Stimulated activated CD8-positive, alpha-beta memory T cell treated with anti-CD3 and anti-CD28 coated beads, Interleukin-4, amount 100 ng/mL, for 24 hours (primary cell): ENCODE results near the gene PXT1.
"Not testable (repeated sequence)": the region's sequence is repeated elsewhere in the genome, so short reads cannot be mapped to it uniquely, and the experiment has no call there.

ENCODE experiments used
- DNase-seq: peaks from one replicate; pipeline ENCODE4 v3.0.0-alpha.2; 2020; ENCODE audit warnings: low read depth

The PXT1 gene

DNA sequence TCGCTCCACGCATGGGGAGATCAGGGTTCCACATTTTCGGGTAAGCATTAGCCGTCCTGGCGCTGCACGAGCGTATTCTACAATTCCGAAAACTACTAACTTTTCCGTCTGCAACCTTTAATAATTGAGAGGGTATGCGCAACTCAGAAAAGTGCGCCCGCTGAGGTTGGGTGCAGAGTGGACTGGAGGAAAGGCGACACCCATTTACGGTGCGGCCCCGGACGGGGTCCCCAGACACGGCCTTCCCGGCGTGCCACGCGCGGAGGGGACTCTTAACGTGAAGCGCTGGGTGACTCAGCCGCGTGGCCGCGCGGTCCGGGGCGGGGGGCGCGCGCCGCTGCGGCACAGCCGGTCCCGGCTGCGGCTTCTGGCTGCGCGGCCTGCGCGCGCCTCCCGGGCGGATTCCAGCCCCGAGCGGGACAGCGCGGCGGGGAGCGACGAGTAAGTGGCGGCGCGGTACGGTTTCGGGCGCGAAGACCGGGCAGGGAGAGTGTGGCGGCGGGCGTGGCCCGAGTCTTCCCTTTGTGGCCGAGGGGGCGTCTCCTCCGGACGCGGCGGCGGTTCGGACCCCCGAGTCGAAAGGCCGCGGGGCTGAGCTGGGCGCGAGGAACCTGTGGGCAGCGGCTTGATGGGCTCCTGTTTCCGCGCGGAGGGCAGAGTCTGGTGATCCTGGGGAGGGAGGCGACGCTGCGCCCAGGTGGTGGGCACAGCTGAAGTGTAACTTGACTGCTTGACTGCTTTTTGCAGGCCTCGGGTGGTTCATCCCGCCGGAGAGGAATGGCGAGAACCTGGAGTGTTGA lies at the start of gene PXT1, which contains the start of gene KCTD20:
PXT1 (minus strand) TSS at position 184 of the 800 bp plus-strand sequence. CDS start 16,772 bp downstream, outside the sequence.
KCTD20 (plus strand) TSS at position 330 of the 800 bp plus-strand sequence. CDS start 27,098 bp downstream, outside the sequence.
- DNase-seq: peak; percentile 80

- no peak for DNase-seq
Measured at GRCh38 chr6:36492092-36492491, 49.4 kb upstream of the PXT1 start.

DNA sequence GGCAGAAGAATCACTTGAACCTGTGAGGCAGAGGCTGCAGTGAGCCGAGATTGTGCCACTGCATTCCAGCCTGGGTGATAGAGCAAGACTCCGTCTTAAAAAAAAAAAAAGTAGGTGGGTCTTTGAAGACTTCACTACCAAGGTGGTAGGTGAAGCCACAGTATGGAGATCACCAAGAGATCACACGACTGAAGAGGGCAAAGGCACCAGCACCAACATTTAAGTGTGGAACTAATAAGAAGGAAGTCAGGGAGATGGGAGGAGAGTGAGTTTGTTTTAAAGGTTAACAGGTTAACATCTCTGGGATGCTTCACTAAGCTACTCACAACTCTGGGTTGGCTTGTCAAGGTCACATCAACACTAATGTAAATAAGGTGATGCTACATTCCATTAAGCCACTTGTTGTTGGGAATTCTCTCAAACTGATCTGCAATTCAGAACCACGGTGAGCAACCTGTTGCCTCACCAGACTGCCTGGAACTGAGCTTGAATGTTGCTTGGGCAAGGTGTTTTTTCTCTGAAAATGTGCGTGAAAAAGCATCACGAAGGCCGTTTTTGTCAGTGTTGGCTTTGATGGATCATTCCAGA lies 48.8 kb upstream of the PXT1 start:
- DNase-seq: no peak

DNA sequence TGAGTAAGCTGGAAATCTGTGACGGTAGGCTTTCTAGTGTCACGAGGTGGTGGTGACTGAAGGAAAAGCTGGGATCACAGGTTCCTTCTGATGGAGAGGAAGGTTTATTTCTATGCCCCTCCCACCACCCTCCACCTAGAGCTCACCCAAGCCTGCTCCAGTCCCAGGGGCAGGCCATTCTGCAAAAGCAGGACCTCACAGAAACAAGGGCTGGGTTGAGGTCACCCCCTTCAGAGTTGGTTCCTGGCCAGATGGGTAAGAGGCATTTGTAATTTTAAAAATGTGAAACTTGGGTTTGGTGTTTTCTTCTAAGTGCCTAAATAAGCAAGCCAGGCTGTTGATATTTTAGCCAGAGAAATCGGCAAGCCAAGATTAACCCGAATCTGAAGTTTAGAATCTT lies 46.8 kb upstream of the PXT1 start:
- DNase-seq: no peak

- no peak for DNase-seq
Measured at GRCh38 chr6:36488221-36488620, 45.6 kb upstream of the PXT1 start.

DNA sequence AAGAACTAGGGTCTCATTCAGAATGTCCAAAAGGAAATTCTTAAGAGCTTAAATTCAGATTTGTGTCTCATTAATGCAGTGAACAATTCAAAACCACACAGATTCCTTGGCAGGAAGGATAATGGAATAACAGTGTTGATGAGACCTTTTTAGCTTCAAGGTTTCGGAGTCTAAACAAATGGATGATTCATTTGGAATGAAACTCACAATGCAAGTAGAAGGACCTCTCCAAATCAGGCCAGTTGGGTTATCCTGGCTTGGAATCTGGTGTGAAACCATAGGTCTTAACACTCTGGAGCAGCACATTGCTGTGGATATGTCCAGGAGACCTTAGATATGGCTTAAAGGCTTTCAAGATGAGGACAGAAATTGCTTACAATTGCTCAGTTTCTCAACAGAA lies 45.0 kb upstream of the PXT1 start:
- DNase-seq: no peak

- DNase-seq: no peak
Measured at GRCh38 chr6:36484736-36485135, 42.1 kb upstream of the PXT1 start.

DNA sequence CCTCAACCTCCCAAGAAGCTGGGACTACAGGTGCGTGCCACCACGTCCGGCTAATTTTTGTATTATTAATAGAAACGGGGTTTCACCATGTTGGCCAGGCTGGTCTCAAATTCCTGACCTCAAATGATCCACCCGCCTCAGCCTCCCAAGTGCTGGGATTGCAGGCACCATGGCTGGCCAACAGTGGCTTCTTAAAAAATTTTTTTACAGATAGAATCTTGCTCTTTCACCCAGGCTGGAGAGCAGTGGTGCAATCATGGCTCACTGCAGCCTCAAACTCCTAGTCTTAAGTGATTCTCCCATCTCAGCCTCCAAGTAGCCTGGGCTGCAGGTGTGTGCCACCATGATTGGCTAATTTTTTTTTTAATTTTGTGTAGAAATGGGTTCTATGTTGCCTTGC lies 40.7 kb upstream of the PXT1 start:
- not testable (repeated sequence) for DNase-seq

- DNase-seq: no peak
Measured at GRCh38 chr6:36479256-36479655, 36.6 kb upstream of the PXT1 start.

DNA sequence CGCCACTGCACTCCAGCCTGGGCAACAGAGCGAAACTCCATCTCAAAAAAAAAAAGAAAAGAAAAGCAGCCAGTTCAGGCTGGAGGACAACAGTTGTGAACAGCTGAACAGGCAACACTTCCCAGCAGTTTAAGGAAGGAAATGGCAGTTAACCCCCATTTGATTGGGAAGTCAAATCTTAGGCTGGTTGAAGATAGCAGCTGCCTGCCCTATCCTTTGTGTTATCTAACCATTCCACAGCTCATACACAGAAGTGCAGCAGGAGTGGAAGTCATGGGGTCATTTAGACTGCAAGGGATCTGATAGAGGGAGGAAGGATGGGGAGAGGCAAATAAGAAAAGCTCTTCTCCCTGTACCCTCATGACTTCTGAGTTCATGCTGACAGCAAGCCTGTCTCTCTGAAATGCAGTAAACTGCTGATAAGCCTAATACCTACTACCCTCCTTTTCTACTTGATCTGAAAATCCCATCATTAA lies 35.4 kb upstream of the PXT1 start:
- DNase-seq: no peak

- DNase-seq: no peak
Measured at GRCh38 chr6:36469946-36470345, 27.3 kb upstream of the PXT1 start.

DNA sequence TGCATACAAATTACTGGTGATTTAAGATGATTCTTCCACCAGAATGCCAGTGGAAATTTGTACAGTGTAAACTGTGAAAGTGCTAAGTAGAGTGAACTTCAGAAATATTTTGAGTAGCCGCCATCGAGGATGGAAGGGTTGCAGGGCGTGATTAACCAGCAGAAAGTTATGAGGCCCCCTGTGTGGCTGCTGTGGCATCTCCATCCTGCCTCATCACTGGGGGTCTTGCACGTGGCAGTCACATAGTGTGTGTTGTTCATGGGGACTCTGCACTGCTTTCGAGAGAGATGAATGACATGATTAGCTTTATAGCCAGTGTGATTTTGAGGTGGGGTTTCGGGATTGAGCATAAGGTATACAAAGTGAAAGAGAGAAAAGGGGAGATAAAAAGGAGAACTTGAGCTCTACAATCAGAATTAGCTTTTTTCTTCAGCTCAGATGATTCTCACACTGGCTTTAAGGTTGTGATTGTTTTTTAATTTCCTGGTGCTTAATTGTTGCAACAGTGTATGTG lies 26.6 kb upstream of the PXT1 start:
- DNase-seq: no peak

DNA sequence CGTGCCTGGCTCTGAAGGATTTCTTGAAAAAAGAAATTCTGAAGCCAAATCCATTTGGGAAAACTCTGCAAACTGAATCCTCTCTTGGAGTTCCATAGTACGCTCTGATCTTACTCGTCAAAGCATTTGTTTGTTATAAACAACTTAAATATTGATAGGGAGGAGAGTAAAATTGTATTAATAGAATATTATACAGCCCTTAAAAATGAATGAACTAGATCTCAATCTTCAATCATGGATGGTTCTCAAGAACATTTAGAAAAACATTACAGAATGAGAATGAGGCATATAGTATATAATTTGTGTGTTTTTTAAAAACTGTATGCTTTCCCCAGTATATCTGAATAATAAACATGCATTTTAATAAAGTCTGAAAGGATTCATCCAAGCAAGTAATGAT lies 25.0 kb upstream of the PXT1 start:
- DNase-seq: no peak

DNA sequence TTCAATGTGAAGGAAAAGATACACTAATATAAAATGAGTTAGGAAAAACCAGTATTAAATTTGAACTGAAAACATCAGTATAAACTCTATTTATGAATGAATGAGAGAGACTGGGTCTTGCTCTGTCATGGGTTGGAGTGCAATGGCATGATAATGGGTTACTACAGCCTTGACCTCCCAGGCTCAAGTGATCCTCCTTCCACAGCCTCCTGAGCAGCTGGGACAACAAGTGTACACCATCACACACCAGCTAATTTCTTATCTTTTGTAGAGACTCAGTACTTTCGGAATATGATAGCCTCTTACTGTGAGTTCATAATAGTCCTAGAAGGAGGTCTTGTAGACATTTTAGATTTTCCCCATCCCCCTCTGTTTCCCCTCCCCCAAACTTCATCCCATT lies 21.6 kb upstream of the PXT1 start:
- no peak for DNase-seq

DNA sequence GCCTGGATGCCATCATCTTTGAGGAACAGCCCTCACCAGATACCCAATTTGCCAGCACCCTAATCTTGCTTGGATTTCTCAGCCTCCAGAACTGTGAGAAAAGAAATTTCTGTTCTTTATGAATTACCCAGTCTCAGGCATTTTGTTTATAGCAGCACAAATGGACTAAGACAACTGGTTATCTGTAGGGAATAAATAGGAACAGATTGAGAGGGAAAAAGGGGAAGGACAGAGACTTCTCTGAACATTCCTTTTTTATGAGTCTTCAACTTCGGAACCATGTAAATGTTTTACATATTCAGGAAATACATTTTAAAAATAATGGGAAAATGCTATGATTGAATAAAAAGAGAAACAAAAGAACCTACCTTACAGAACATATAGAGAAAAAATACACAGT lies 21.0 kb upstream of the PXT1 start:
- no peak for DNase-seq

GRCh38 chr6:36461646-36462045 lies 19.0 kb upstream of the PXT1 start:
- no peak for DNase-seq

GRCh38 chr6:36460916-36461315 lies 18.3 kb upstream of the PXT1 start:
- DNase-seq: no peak

DNA sequence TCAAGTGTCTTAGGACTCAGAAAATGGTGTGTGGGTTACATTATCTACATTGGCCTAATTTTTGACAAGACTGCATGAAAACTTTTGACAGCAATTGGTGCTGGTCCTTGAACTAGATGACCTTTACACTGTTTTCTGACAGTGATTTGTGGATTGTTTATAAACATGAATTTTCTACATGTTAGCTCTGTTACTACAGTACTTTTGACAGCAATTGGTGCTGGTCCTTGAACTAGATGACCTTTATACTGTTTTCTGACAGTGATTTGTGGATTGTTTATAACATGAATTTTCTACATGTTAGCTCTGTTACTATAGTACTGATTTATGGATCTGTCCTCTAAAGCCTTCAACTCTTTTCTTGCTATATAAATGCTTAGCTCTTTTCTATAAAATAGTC lies 16.8 kb upstream of the PXT1 start:
- no peak for DNase-seq

- no peak for DNase-seq
Measured at GRCh38 chr6:36455486-36456027, 12.9 kb upstream of the PXT1 start.

DNA sequence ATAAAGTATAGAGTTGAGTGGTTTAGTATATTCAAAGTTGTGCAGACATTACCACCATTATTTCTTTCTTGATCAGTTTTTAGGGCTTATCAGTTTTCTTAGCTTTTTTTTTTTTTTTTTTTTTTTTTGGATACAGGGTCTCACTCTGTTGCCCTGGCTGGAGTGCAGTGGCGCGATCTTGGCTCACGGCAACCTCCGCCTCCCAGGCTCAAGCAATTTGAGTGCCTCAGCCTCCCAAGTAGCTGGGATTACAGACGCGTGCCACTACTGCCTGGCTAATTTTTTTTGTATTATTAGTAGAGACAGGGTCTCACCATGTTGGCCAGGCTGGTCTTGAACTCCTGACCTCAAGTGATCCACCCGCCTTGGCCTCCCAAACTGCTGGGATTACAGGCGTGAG lies 10.2 kb upstream of the PXT1 start:
- not testable (repeated sequence) for DNase-seq

GRCh38 chr6:36449173-36449572 lies 6.5 kb upstream of the PXT1 start:
- not testable (repeated sequence) for DNase-seq

GRCh38 chr6:36445621-36446020 lies 3.0 kb upstream of the PXT1 start:
- no peak for DNase-seq

DNA sequence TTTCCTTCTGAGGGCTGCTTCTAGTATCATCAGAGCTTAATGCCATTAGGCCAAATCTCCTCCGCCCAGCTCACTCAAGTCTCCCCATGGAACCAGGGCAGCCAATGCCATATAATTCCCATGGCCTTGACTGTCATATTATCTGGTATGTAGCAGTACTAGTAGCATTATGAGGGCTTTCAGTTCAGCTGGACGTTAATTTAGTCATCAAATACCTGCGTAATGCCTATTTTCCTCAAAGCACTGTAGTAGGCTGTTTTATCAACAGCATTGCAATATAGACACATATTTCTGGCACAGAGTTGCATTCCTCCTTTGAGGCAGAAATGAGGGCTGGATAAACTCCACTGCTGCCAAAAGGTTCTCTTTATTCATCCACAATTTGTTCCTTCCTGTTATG lies 1.8 kb upstream of the PXT1 start:
- DNase-seq: no peak
